K562 treated with DMSO at 1 percent for 12 hours (cell line): ENCODE data around the gene SMPDL3B. TPM values are rescaled to one million over a fixed set of nuclear protein-coding genes. Genes with fewer than 3 reads are reported as not detected.

Source experiments
- total RNA-seq: library from RNA; unstranded; fragments of 300-600 nt; gene quantifications from 2 replicates; pipeline ENCODE4 v1.2.3, GENCODE V29; 2022; ENCODE audit not compliant: insufficient read depth

Gene SMPDL3B, protein sequence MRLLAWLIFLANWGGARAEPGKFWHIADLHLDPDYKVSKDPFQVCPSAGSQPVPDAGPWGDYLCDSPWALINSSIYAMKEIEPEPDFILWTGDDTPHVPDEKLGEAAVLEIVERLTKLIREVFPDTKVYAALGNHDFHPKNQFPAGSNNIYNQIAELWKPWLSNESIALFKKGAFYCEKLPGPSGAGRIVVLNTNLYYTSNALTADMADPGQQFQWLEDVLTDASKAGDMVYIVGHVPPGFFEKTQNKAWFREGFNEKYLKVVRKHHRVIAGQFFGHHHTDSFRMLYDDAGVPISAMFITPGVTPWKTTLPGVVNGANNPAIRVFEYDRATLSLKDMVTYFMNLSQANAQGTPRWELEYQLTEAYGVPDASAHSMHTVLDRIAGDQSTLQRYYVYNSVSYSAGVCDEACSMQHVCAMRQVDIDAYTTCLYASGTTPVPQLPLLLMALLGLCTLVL
- total RNA-seq: 0.92 and 1.0 TPM in 2 replicates

GRCh38 chr1:27934818-27935549, at the start of gene SMPDL3B:
SMPDL3B (plus strand) TSS chr1:27935000; CDS start chr1:27935184, 184 bp downstream.

GRCh38 chr1:27959792-27960603, 25.2 kb downstream of the SMPDL3B start, which contains the start of gene XKR8:
XKR8 (plus strand) TSS chr1:27959973; CDS start chr1:27960070, 97 bp downstream.

Other genes with a start within 250 kb of the SMPDL3B start
- gene FAM76A, start 209.0 kb upstream of the SMPDL3B start, total RNA-seq: 4.2 and 6.7 TPM in 2 replicates
- gene STX12, start 161.8 kb upstream of the SMPDL3B start, total RNA-seq: 20.4 and 44.0 TPM in 2 replicates
- 24.1 and 61.2 TPM in 2 replicates for gene PPP1R8, start 104.2 kb upstream of the SMPDL3B start, total RNA-seq
- gene THEMIS2, start 62.5 kb upstream of the SMPDL3B start, total RNA-seq: 11.1 and 14.5 TPM in 2 replicates
- 95.5 and 121 TPM in 2 replicates for gene RPA2, start 20.4 kb upstream of the SMPDL3B start, total RNA-seq
- 4.2 and 5.4 TPM in 2 replicates for gene XKR8, start 25.0 kb downstream of the SMPDL3B start, total RNA-seq
- 7.0 and 22.6 TPM in 2 replicates for gene EYA3, start 153.6 kb downstream of the SMPDL3B start, total RNA-seq
- gene PTAFR, start 241.7 kb downstream of the SMPDL3B start, total RNA-seq: 0.72 and 1.2 TPM in 2 replicates